ENCODE data around the gene TTC39C.
"Not testable (repeated sequence)": the region's sequence is repeated elsewhere in the genome, so short reads cannot be mapped to it uniquely, and the experiment has no call there.

TTC39C gene

DNA sequence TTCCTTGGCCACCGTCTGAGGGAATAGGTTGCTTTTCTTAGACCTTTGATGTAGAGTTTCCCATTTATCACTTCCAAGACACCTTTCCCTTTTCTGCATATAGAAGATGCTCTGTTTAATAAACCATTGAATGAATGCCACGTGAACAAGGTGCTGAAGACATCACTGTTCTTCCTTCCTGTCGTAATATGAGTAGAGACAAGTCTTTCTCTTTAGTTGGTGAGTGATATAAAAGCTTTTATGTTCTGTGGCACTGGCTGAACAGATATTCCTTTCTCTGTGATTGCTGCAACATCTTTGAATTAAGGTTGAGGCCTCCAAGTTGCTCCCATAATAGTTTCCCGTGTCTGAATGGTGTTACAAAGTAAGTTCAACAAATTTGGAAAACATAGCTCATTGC is 38.7 kb downstream of the TTC39C start:
- DNase-seq (ENCODE audit: low read depth in 2 of 2) = no peak

GRCh38 chr18:24054130-24054529 is 39.6 kb downstream of the TTC39C start:
- no peak for DNase-seq (ENCODE audit: low read depth in 2 of 2)

GRCh38 chr18:24055009-24055804 is 40.7 kb downstream of the TTC39C start:
- no peak for DNase-seq (ENCODE audit: low read depth in 2 of 2)

GRCh38 chr18:24055878-24056277 is 41.3 kb downstream of the TTC39C start:
- DNase-seq (ENCODE audit: low read depth in 2 of 2) = no peak

GRCh38 chr18:24056506-24056905 is 42.0 kb downstream of the TTC39C start:
- no peak for DNase-seq (ENCODE audit: low read depth in 2 of 2)

GRCh38 chr18:24057804-24058203 is 43.2 kb downstream of the TTC39C start:
- DNase-seq (ENCODE audit: low read depth in 2 of 2) = no peak

GRCh38 chr18:24059385-24059784 is 44.8 kb downstream of the TTC39C start:
- not testable (repeated sequence) for DNase-seq (ENCODE audit: low read depth in 2 of 2)

DNA sequence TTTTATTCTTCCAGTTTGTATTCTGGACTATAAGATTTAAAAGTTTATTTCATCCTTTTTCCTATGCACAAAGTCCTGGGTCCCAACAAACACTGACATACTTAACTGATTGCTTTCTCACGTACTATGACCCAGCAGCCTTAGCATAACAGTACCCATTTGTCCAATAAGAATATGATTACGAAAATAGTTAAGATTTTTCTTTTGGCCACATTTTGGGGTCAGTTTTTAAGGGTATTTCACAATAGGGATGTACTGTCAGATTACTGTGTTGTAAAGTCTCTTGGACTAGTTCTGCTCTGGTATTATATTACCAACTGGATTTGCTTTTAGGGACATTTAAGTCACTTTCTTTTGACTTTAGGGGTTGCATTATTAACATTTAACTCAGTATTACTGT is 46.1 kb downstream of the TTC39C start:
- DNase-seq (ENCODE audit: low read depth in 2 of 2) = no peak

DNA sequence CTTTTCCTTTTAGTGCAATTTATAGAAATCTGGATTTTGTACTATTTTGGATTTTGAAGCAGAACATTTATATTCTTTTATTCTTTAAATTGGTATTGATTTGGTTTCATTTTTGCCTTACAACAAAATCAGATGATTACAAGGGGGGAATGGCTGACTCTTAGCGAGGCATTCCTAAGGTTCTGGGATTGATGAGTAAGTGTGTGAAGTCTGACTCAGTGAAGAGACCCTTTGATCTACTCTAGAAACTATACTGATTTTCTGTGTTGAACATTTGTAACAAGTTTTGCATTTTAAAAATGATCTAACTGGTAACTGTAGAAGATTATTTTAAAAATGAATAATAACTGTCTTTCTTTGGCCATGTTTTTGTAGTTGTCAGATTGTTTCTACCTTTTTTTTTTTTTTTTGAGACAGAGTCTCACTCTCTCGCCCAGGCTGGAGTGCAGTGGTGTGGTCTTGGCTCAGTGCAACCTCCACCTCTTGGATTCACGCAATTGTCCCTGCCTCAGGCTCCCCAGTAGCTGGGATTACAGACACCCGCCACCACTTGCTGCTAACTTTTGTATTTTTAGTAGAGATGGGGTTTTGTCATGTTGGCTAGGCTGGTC is 48.7 kb downstream of the TTC39C start:
- DNase-seq (ENCODE audit: low read depth in 2 of 2) = no peak

DNA sequence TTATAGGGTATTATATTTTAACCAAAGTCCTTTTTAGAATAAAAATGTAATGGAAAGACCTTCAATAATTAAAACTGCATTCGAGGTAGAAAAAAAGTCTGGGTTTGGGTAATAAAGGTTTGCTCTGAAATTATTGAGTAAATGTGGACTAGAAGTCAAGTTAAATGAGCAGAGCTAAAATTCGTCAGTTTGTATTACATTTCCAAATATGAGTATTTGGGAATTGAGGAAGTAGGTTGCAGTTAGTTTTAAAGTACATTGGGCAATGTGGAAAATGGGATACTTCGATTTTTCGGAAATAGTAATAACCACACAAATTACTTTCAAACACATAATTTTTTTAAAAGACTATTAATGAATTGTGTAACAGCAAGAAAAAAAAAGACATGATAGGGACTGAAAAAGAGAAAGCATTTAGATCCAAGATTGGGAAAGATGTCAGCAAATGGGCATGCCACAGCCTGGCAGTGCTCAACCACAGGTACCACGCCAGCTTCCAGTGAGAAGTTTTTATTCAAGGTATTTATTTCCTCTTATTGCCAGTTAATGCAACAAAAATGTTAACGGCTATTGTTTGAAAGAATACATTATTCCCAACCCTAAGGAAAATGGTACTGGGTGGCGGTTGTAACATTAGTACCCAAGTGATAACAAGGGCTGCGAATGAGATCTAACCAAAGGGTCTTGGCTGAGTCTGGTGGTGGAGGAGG is 50.0 kb downstream of the TTC39C start:
- no peak for DNase-seq (ENCODE audit: low read depth in 2 of 2)

- DNase-seq (ENCODE audit: low read depth in 2 of 2) = no peak
Measured at GRCh38 chr18:24065906-24066305, 51.4 kb downstream of the TTC39C start.

DNA sequence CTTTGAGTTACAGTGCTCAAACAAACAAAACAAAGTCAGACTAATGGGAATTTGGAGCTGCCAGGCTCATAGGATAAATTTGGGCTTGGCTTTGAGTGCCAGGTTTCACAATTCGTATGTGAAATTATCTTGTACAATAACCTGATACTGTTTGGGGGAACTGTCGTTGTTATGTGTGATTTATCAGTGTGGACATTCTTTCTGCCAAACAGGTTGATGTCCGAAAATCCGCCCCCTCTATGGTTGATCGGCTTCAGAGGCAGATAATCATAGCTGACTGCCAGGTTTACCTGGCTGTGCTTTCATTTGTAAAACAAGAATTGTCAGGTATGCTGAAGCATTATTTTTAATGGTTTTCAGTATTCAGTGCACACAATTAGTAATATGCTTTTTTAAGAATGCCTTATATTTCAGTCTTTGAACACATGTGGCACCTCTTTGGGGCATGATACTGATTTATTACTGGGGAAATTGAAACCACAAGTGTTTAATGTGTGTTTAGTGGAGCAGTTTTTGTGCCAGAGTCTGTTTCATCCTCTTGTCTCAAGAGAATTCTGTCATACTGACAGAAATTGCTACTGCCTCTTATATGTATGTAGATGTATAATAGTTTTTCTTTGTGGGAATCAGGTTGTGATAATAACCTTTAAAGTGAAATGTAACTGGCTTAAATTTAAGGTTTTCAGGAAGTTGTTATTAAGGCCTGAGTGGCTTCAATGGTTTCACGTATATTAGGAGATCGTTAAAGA is 54.6 kb downstream of the TTC39C start:
- no peak for DNase-seq (ENCODE audit: low read depth in 2 of 2)

DNA sequence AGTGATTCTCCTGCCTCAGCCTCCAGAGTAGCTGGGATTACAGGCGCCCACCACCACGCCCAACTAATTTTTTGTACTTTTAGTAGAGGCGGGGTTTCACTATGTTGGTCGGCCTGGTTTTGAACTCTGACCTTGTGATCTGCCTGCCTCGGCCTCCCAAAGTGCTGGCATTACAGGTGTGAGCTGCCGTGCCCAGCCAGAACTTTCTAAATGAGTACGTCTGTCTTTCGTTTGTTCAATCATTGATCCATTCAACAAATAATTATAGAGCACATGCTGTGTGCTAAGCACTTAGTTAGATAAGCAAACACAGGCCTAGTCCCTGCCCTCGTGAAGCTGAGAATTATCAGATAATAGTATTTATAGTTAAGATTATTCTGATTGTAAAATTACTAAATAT is 56.5 kb downstream of the TTC39C start:
- DNase-seq (ENCODE audit: low read depth in 2 of 2) = no peak

DNA sequence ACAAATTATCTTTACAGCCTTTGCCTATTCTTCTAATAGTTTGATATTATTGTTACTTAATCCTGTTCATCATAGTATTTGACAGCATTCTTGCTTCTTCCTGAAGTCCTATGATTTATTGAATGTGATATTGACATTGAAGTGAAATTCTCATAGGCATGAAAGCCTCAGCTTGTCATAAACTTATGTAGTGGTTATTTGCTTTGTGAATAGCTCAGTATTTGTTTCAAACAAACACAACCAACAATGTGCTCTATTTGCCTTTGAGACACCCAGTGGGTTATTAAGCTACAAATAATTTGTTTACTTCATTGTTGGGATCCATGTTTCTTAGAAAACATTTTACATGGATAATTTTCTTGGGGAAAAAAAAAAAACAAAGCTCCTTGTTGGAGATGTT is 57.2 kb downstream of the TTC39C start:
- DNase-seq (ENCODE audit: low read depth in 2 of 2) = no peak

- DNase-seq (ENCODE audit: low read depth in 2 of 2) = no peak
Measured at GRCh38 chr18:24072743-24073142, 58.2 kb downstream of the TTC39C start.

- DNase-seq (ENCODE audit: low read depth in 2 of 2) = no peak
Measured at GRCh38 chr18:24073791-24074190, 59.2 kb downstream of the TTC39C start.

- DNase-seq (ENCODE audit: low read depth in 2 of 2) = not testable (repeated sequence)
Measured at GRCh38 chr18:24074757-24075156, 60.2 kb downstream of the TTC39C start.

DNA sequence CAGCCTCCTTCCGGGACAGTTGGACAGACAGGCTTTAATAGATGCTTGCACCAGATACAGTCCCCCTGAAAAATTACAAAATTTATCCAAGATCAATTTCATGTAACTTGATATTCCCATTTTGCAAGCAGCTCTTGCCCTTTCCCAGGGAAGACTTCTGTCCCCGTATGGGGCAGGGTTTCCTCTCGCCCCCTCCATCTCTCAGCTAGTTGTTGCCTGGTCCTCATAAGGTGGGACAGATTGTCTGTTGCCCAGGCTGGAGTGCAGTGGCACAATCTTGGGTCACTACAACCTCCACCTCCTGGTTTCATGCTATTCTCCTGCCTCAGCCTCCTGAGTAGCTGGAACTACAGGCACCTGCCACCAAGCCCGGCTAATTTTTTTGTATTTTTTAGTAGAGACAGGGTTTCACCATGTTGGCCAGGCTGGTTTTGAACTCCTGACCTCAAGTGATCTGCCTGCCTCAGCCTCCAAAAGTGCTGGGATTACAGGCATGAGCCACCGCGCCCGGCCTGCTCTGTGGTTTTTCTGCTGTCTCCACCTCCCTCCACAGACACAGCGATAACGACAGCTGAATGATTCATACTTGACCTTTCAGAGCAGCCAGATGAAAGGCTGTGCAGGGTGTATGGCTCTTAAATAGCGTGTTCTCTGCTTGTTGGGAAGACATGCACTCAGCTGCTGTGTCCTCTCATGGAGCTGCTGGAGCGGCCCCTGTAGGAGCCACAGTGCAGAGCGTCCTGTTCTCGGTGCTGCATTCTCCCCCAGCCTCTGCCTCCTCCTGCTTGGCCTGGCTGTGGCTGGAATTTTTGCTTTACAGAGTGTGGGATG is 61.4 kb downstream of the TTC39C start:
- DNase-seq (ENCODE audit: low read depth in 2 of 2) = peak; percentile 77 to 80

GRCh38 chr18:24076950-24077349 is 62.4 kb downstream of the TTC39C start:
- no peak for DNase-seq (ENCODE audit: low read depth in 2 of 2)

- no peak for DNase-seq (ENCODE audit: low read depth in 2 of 2)
Measured at GRCh38 chr18:24078391-24078790, 63.8 kb downstream of the TTC39C start.

- DNase-seq (ENCODE audit: low read depth in 2 of 2) = no peak
Measured at GRCh38 chr18:24080861-24081260, 66.3 kb downstream of the TTC39C start.
